Neural crest cell (in vitro differentiated cells): ENCODE data around the gene MEF2A. TPM values are rescaled to one million over a fixed set of nuclear protein-coding genes. Genes with fewer than 3 reads are reported as not detected.

Experiments
- DNase-seq: peaks from one replicate; pipeline ENCODE4 v3.0.0; 2021; ENCODE audit warnings: low read depth, mixed read lengths, low spot score
- H3K27ac Mint-ChIP-seq: one replicate; pipeline ENCODE4 v1.8.0; 2021; ENCODE audit warnings: mild to moderate bottlenecking, mixed read lengths; ENCODE audit not compliant: unreplicated experiment
- H3K27me3 Mint-ChIP-seq: 2 replicates; pipeline ENCODE4 v1.8.0; 2021; ENCODE audit warnings: low read depth, mild to moderate bottlenecking, mixed read lengths
- H3K36me3 Mint-ChIP-seq: 2 replicates; pipeline ENCODE4 v1.8.0; 2021; ENCODE audit warnings: low read depth, mild to moderate bottlenecking, mixed read lengths
- H3K4me1 Mint-ChIP-seq: 2 replicates; pipeline ENCODE4 v1.8.0; 2021; ENCODE audit warnings: mixed read lengths
- H3K4me3 Mint-ChIP-seq: one replicate; pipeline ENCODE4 v1.8.0; 2021; ENCODE audit warnings: mild to moderate bottlenecking, mixed read lengths
- H3K9me3 Mint-ChIP-seq: 2 replicates; pipeline ENCODE4 v1.8.0; 2021; ENCODE audit warnings: mixed read lengths
- total RNA-seq: library from RNA; stranded (reverse); gene quantifications from 2 replicates; pipeline ENCODE4 v1.2.1, GENCODE V29; 2021
- TF ChIP-seq, protein P1 (sequence below): fragments of 200-600 bp; sonication (generic); conservative IDR thresholded peaks from 2 replicates; pipeline ENCODE4 v1.5.0; 2021; ENCODE audit warnings: antibody characterized with exemption, mild to moderate bottlenecking

Gene MEF2A
- total RNA-seq, 1 donor from 2014 or later: 21.5 TPM

DNA sequence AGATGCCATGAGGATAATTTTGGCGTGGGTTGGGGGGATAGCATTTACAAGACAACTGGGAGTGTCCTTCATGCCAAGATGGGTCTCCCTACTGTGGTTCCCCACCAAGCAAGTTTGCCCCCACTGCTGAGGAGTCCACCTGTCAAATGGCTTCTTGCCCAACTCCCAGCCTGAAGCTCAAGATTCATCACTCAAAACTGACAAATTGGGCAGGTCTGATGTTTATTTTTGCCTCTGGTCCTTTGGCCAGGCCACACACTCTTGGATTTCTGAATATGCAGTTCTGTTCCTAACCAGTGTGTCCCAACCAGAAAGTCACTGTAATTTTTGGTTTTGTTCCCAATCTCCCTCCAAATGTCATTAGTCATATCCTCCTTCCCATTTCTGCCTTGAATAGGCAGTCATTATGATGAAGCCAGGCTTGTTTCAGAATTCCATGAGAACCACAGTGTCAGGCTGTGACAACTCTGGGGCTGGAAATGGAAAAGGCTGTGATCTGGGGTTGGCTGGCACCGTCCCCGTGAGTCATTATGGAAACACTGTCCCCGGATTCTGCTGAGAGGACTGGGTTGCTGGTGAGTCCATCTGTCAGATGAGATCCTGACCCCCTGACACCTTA, 29.3 kb upstream of the MEF2A start:
- TF ChIP-seq, protein P1, sequence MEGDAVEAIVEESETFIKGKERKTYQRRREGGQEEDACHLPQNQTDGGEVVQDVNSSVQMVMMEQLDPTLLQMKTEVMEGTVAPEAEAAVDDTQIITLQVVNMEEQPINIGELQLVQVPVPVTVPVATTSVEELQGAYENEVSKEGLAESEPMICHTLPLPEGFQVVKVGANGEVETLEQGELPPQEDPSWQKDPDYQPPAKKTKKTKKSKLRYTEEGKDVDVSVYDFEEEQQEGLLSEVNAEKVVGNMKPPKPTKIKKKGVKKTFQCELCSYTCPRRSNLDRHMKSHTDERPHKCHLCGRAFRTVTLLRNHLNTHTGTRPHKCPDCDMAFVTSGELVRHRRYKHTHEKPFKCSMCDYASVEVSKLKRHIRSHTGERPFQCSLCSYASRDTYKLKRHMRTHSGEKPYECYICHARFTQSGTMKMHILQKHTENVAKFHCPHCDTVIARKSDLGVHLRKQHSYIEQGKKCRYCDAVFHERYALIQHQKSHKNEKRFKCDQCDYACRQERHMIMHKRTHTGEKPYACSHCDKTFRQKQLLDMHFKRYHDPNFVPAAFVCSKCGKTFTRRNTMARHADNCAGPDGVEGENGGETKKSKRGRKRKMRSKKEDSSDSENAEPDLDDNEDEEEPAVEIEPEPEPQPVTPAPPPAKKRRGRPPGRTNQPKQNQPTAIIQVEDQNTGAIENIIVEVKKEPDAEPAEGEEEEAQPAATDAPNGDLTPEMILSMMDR: no peak
- Mint-ChIP-seq H3K27ac (no peak overlapping the region), H3K36me3 (no peaks in the 10 kb centered on the region), H3K4me3 (no peak overlapping the region), H3K9me3 (peaks cover 6% of the 10 kb centered on the region), H3K27me3 (no peaks in the 10 kb centered on the region), H3K4me1 (no peaks in the 10 kb centered on the region)
- no peak for DNase-seq

- Mint-ChIP-seq H3K27ac (no peak overlapping the region), H3K27me3 (no peaks in the 10 kb centered on the region), H3K4me1 (no peaks in the 10 kb centered on the region), H3K4me3 (no peak overlapping the region), H3K36me3 (no peaks in the 10 kb centered on the region), H3K9me3 (peaks cover 5% of the 10 kb centered on the region)
- TF ChIP-seq, protein P1: no peak
- no peak for DNase-seq
These were observed 28.4 kb upstream of the MEF2A start for GRCh38 chr15:99537344-99537743.

DNA sequence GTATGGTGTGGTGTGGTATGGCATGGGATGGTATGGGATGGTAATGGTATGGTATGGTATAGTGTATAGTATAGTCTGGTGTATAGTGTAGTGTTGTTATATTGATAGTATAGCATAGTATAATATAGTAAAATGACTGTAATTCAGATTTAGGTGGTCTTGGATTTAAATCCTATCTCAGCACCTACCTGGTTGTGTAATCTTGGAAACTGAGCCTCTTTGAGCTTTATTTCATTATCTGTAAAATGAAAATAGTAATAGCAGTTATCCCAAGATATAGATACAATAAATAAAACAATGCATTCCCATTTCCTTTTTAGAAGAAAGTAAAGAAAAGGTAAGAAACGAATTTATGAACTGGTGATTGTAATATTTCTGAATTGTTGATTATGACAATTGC, 27.5 kb upstream of the MEF2A start:
- H3K9me3 Mint-ChIP-seq: peaks cover 3% of the 10 kb centered on the region
- H3K4me1 Mint-ChIP-seq: no peaks in the 10 kb centered on the region
- no peaks in the 10 kb centered on the region for H3K36me3 Mint-ChIP-seq
- H3K27ac Mint-ChIP-seq: no peak overlapping the region
- TF ChIP-seq, protein P1: no peak
- H3K27me3 Mint-ChIP-seq: no peaks in the 10 kb centered on the region
- no peak for DNase-seq
- H3K4me3 Mint-ChIP-seq: no peak overlapping the region

DNA sequence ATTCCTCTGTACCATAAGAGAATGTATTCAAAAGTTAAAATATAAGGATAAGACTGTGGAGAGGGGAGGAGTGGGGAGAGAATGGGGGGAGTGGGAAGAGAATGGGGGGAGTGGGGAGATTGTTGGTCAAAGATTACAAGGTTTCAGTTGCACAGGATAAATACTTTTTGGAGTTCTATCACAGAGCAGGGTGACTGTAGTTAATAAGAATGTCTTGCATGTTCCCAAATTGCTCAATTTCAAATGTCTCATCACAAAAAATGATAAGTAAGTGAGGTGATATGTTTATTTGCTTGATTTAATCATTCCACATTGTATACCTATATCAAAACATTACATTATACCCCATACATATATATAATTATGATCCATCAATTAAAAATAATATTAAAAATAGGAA, 23.0 kb upstream of the MEF2A start:
- H3K27me3 Mint-ChIP-seq: no peaks in the 10 kb centered on the region
- H3K27ac Mint-ChIP-seq: no peak overlapping the region
- no peak for DNase-seq
- no peaks in the 10 kb centered on the region for H3K36me3 Mint-ChIP-seq
- H3K9me3 Mint-ChIP-seq: no peaks in the 10 kb centered on the region
- H3K4me3 Mint-ChIP-seq: no peak overlapping the region
- no peaks in the 10 kb centered on the region for H3K4me1 Mint-ChIP-seq
- TF ChIP-seq, protein P1: no peak

GRCh38 chr15:99545605-99546004, 20.2 kb upstream of the MEF2A start:
- no peaks in the 10 kb centered on the region for H3K9me3 Mint-ChIP-seq
- H3K27ac Mint-ChIP-seq: no peak overlapping the region
- H3K4me1 Mint-ChIP-seq: no peaks in the 10 kb centered on the region
- TF ChIP-seq, protein P1: no peak
- H3K4me3 Mint-ChIP-seq: no peak overlapping the region
- no peaks in the 10 kb centered on the region for H3K36me3 Mint-ChIP-seq
- no peak for DNase-seq
- no peaks in the 10 kb centered on the region for H3K27me3 Mint-ChIP-seq
